H1 (cell line): ENCODE measurements around the gene PPP1CA. TPM values are rescaled to one million over a fixed set of nuclear protein-coding genes. Genes with fewer than 3 reads are reported as not detected.
A peak's percentile ranks its signal among the peaks of the same experiment; 100 is the strongest.

ENCODE experiments used
- CTCF ChIA-PET: fragments of 300-600 bp; sonication (Branson Sonifier 250); formaldehyde crosslinking; loops from one replicate; lab custom pipeline; 2021; ENCODE audit not compliant: partially characterized antibody; lab: Charles Lee
- POLR2A ChIA-PET: fragments of 300-600 bp; sonication (Branson Sonifier 250); formaldehyde crosslinking; loops from one replicate; lab custom pipeline; 2021; ENCODE audit warnings: inconsistent platforms; ENCODE audit not compliant: partially characterized antibody; lab: Charles Lee
- DNase-seq, 2 experiments: peaks; one replicate each; pipeline versions ENCODE4 v3.0.0 to v3.0.0-alpha.2; 2010 to 2022; ENCODE audit warnings: low spot score in 2 of 2, low read depth in 1 of 2, mixed read lengths in 1 of 2
- FAIRE-seq: peaks from 2 replicates; lab custom pipeline; 2011; peaks lifted over from hg19 to GRCh38; lab: Jason Lieb, UNC
- H2AFZ ChIP-seq: 2 replicates; pipeline ENCODE4 v1.8.1; 2012; ENCODE audit warnings: low read length, inconsistent platforms
- H2AK5ac ChIP-seq: 2 replicates; pipeline ENCODE4 v1.6.1; 2013; ENCODE audit warnings: low read depth, low read length
- H2BK120ac ChIP-seq: replicated peaks from 2 replicates; pipeline ENCODE3; 2013; ENCODE audit warnings: low read depth, low read length, inconsistent platforms
- H2BK12ac ChIP-seq: 2 replicates; pipeline ENCODE4 v1.6.1; 2013; ENCODE audit warnings: low read depth, low read length
- H2BK15ac ChIP-seq: 2 replicates; pipeline ENCODE4 v1.6.1; 2013; ENCODE audit warnings: low read length
- H2BK20ac ChIP-seq: 2 replicates; pipeline ENCODE4 v1.6.1; 2013; ENCODE audit warnings: low read length
- H2BK5ac ChIP-seq: 2 replicates; pipeline ENCODE4 v1.6.1; 2013; ENCODE audit warnings: low read depth, low read length
- H3K14ac ChIP-seq: 2 replicates; pipeline ENCODE4 v1.6.1; 2013; ENCODE audit warnings: inconsistent platforms; ENCODE audit not compliant: insufficient read length
- H3K18ac ChIP-seq: 2 replicates; pipeline ENCODE4 v1.6.1; 2013; ENCODE audit warnings: low read length; ENCODE audit errors: extremely low read depth
- H3K23ac ChIP-seq: 2 replicates; pipeline ENCODE4 v1.6.1; 2013; ENCODE audit warnings: inconsistent platforms; ENCODE audit not compliant: insufficient read length
- H3K23me2 ChIP-seq: 2 replicates; pipeline ENCODE4 v1.6.1; 2013; ENCODE audit warnings: low read depth, low read length
- H3K27ac ChIP-seq: 2 replicates; pipeline ENCODE4 v1.6.1; 2011; ENCODE audit warnings: low read depth, low read length, inconsistent platforms
- H3K27me3 ChIP-seq, 4 experiments: replicated peaks in 1 of 4; 1 replicate in 1 of 4; 2 replicates in 3 of 4; pipeline versions ENCODE4 v1.6.1 to v1.8.1; 2011 to 2013; ENCODE audit warnings: low read length in 3 of 4, mild to moderate bottlenecking in 3 of 4, inconsistent platforms in 2 of 4, mixed read lengths in 2 of 4, moderate library complexity in 1 of 4; ENCODE audit not compliant: control insufficient read depth in 3 of 4, insufficient read depth in 3 of 4; ENCODE audit errors: extremely low read depth in 1 of 4
- H3K36me3 ChIP-seq, 4 experiments: 2 replicates each; pipeline versions ENCODE4 v1.6.1 to v1.8.1; 2011 to 2013; ENCODE audit warnings: mild to moderate bottlenecking in 4 of 4, low read length in 3 of 4, moderate library complexity in 2 of 4, control low read depth in 1 of 4, inconsistent platforms in 1 of 4; ENCODE audit not compliant: insufficient read depth in 4 of 4, control insufficient read depth in 2 of 4
- H3K4ac ChIP-seq: replicated peaks from 2 replicates; pipeline ENCODE3; 2013; ENCODE audit warnings: low read length, low read depth, mixed read lengths, inconsistent platforms; ENCODE audit not compliant: insufficient read length
- H3K4me1 ChIP-seq, 4 experiments: replicated peaks in 1 of 4; 1 replicate in 1 of 4; 2 replicates in 3 of 4; pipeline versions ENCODE4 v1.6.1 to v1.8.1; 2011 to 2013; ENCODE audit warnings: low read length in 3 of 4, inconsistent platforms in 2 of 4, mixed read lengths in 1 of 4; ENCODE audit not compliant: insufficient read depth in 4 of 4, control insufficient read depth in 3 of 4
- H3K4me2 ChIP-seq, 2 experiments: 2 replicates each; pipeline versions ENCODE4 v1.6.1 to v1.8.1; 2011 to 2013; ENCODE audit warnings: low read depth in 2 of 2, low read length in 2 of 2, control low read depth in 1 of 2, inconsistent platforms in 1 of 2, mild to moderate bottlenecking in 1 of 2; ENCODE audit not compliant: insufficient read depth in 1 of 2
- H3K4me3 ChIP-seq, 4 experiments: fragments of 200-600, 300-600 bp in 1 of 4; sonication (generic), shearing (Covaris generic), sonication (Bioruptor Twin) in 1 of 4; 2 replicates each; pipeline versions ENCODE4 v1.5.1 to v1.8.1; 2011 to 2016; ENCODE audit warnings: low read length in 4 of 4, low read depth in 3 of 4, control low read depth in 2 of 4, inconsistent platforms in 2 of 4, mild to moderate bottlenecking in 2 of 4, mixed read lengths in 1 of 4, moderate library complexity in 1 of 4; ENCODE audit not compliant: insufficient read depth in 2 of 4; ENCODE audit errors: extremely low read depth in 1 of 4
- H3K56ac ChIP-seq: replicated peaks from 2 replicates; pipeline ENCODE3; 2013; ENCODE audit warnings: low read depth, mild to moderate bottlenecking, mixed read lengths, low read length, inconsistent platforms; ENCODE audit not compliant: insufficient read length
- H3K79me1 ChIP-seq: 2 replicates; pipeline ENCODE4 v1.6.1; 2013; ENCODE audit warnings: low read depth, low read length, control low read depth
- H3K79me2 ChIP-seq, 2 experiments: 2 replicates each; pipeline versions ENCODE4 v1.6.1 to v1.8.1; 2012 to 2013; ENCODE audit warnings: low read length in 2 of 2, mild to moderate bottlenecking in 2 of 2, inconsistent platforms in 1 of 2; ENCODE audit not compliant: insufficient read depth in 2 of 2, control insufficient read depth in 1 of 2
- H3K9ac ChIP-seq, 4 experiments: replicated peaks in 1 of 4; 1 replicate in 1 of 4; 2 replicates in 3 of 4; pipeline versions ENCODE4 v1.6.1 to v1.8.1; 2011 to 2013; ENCODE audit warnings: low read depth in 3 of 4, low read length in 3 of 4, control low read depth in 2 of 4, mild to moderate bottlenecking in 2 of 4, moderate library complexity in 2 of 4, inconsistent platforms in 1 of 4; ENCODE audit errors: extremely low read depth in 1 of 4
- H3K9me3 ChIP-seq, 2 experiments: 2 replicates each; pipeline versions ENCODE4 v1.6.1 to v1.8.1; 2012 to 2013; ENCODE audit warnings: mild to moderate bottlenecking in 2 of 2, moderate library complexity in 2 of 2, control low read depth in 1 of 2, inconsistent platforms in 1 of 2, low read depth in 1 of 2, low read length in 1 of 2, mixed read lengths in 1 of 2; ENCODE audit not compliant: insufficient read depth in 2 of 2
- H4K20me1 ChIP-seq, 2 experiments: replicated peaks in 1 of 2; 2 replicates each; pipeline versions ENCODE3 to v1.8.1; 2011 to 2013; ENCODE audit warnings: inconsistent platforms in 2 of 2, low read length in 2 of 2, mild to moderate bottlenecking in 1 of 2; ENCODE audit not compliant: insufficient read depth in 2 of 2, control insufficient read depth in 1 of 2
- H4K5ac ChIP-seq: 2 replicates; pipeline ENCODE4 v1.6.1; 2013; ENCODE audit warnings: low read length, low read depth, mixed read lengths, inconsistent platforms; ENCODE audit not compliant: insufficient read length
- H4K8ac ChIP-seq: 2 replicates; pipeline ENCODE4 v1.8.0; 2013; ENCODE audit warnings: mild to moderate bottlenecking, moderate library complexity, low read length, inconsistent platforms; ENCODE audit not compliant: insufficient read depth; ENCODE audit errors: extremely low read depth
- H4K91ac ChIP-seq: replicated peaks from 2 replicates; pipeline ENCODE3; 2013; ENCODE audit warnings: low read length, mixed read lengths, inconsistent platforms; ENCODE audit not compliant: insufficient read length
- BCL11A ChIP-seq, 2 experiments: IDR thresholded peaks; one replicate each; pipeline ENCODE4 v1.6.1; 2011; ENCODE audit warnings: low read depth in 2 of 2, low read length in 2 of 2, mild to moderate bottlenecking in 2 of 2
- CBX8 ChIP-seq: fragments of 300-800, 300-1000 bp; sonication (generic); IDR thresholded peaks from 2 replicates; pipeline ENCODE4 v1.7.1; 2016; ENCODE audit warnings: low read depth, low read length, borderline replicate concordance
- CEBPB ChIP-seq: IDR thresholded peaks from 2 replicates; pipeline ENCODE4 v1.6.1; 2012; ENCODE audit warnings: low read depth, low read length
- GTF2F1 ChIP-seq: IDR thresholded peaks from 2 replicates; pipeline ENCODE4 v1.6.1; 2012; ENCODE audit warnings: low read depth, low read length, improper control_type of control experiment, borderline replicate concordance
- HDAC6 ChIP-seq: IDR thresholded peaks from one replicate; pipeline ENCODE4 v1.7.1; 2012; ENCODE audit warnings: low read depth, mild to moderate bottlenecking, inconsistent platforms, low read length, moderate library complexity
- NRF1 ChIP-seq: IDR thresholded peaks from 2 replicates; pipeline ENCODE4 v1.6.1; 2011; ENCODE audit warnings: mild to moderate bottlenecking, low read depth, low read length, improper control_type of control experiment
- SIX5 ChIP-seq: IDR thresholded peaks from 2 replicates; pipeline ENCODE4 v1.6.1; 2011; ENCODE audit warnings: mild to moderate bottlenecking, low read depth, low read length
- TEAD4 ChIP-seq: IDR thresholded peaks from 2 replicates; pipeline ENCODE4 v1.6.1; 2012; ENCODE audit warnings: low read depth, low read length, inconsistent platforms, mixed read lengths
- WGBS, 2 experiments: shearing (Covaris generic) in 1 of 2; methylation state at CpG; one replicate each; pipeline versions ENCODE4 v1.1.6 to v1.1.7; 2013 to 2015; ENCODE audit warnings: low lambda C conversion rate in 2 of 2, mixed read lengths in 2 of 2, inconsistent platforms in 1 of 2, low coverage in 1 of 2, missing lambda C conversion rate in 1 of 2; ENCODE audit not compliant: insufficient replicate concordance in 2 of 2, insufficient coverage in 1 of 2, insufficient read length in 1 of 2; ENCODE audit errors: extremely low coverage in 1 of 2, missing lambda C conversion rate in 1 of 2; 5-methylcytosine and 5-hydroxymethylcytosine counted together
- polyA plus RNA-seq, 7 experiments: library from polyadenylated mRNA; depleted of rRNA in 3 of 7; stranded (reverse) in 5 of 7; unstranded in 2 of 7; fragments of >200 nt in 5 of 7; fragments of 200-250 nt in 2 of 7; gene quantifications; 1 replicate in 5 of 7; 2 replicates in 1 of 7; 4 replicates in 1 of 7; pipeline versions ENCODE4 v1.2.1 to v1.2.3, GENCODE V29; 2011 to 2013; ENCODE audit warnings: missing spikeins in 2 of 7, mixed read lengths in 2 of 7
- total RNA-seq: library from RNA; stranded (reverse); fragmentation: NEBNext Ultra II Directional; extraction: Animal tissue kit (Norgen Biotek cat#: 25700); gene quantifications from 2 replicates; pipeline ENCODE4 v1.2.1, GENCODE V29; 2021
- TF ChIP-seq, protein P1 (sequence below): IDR thresholded peaks from 2 replicates; pipeline ENCODE4 v1.6.1; 2011; ENCODE audit warnings: low read length, improper control_type of control experiment

PPP1CA gene
- total and polyA plus RNA-seq, 2 of the 8 experiments (the other 6 are each of a cell fraction or from before 2014, with no cell fraction given), result 198 to 359 TPM

- Histone ChIP-seq H3K27ac (peak within 1 kb of the TSS; percentile 33), H3K9me3 (no peaks in the 10 kb centered on the region), H3K23me2 (peaks cover 10% of the 10 kb centered on the region), H3K79me1 (peaks cover 5% of the 10 kb centered on the region), H2BK15ac (peak within 1 kb of the TSS; percentile 72; the same call in 1 of the 2 replicates), H3K4me2 (peak within 1 kb of the TSS; percentile 60 to 96), H3K4me3 (peak within 1 kb of the TSS; percentile 66 to 98 (median 90)), H2AK5ac (peak within 1 kb of the TSS; percentile 11; the same call in 1 of the 2 replicates), H3K18ac (peak within 1 kb of the TSS; percentile 24; the same call in 1 of the 2 replicates), H3K9ac (peak within 1 kb of the TSS; percentile 72 to 86 (median 77)), H2BK5ac (peak within 1 kb of the TSS; percentile 77), H3K23ac (no peak within 1 kb of the TSS), H2BK12ac (no peak within 1 kb of the TSS), H4K91ac (peak within 1 kb of the TSS; percentile 73), H2BK120ac (no peak within 1 kb of the TSS), H3K27me3 (no peaks in the 10 kb centered on the region), H3K4ac (peak within 1 kb of the TSS; percentile 98), H4K20me1 (no peaks in the 10 kb centered on the region), H2BK20ac (no peak within 1 kb of the TSS), H2AFZ (peak within 1 kb of the TSS; percentile 37; the same call in 1 of the 2 replicates), H3K4me1 (peaks cover 0 to 12% (median 4%) of the 10 kb centered on the region in 4 experiments; a peak in 6 of 7 replicates), H4K5ac (peak within 1 kb of the TSS; percentile 84), H3K36me3 (peaks cover 0 to 9% (median 4%) of the 10 kb centered on the region in 4 experiments; a peak in 5 of 8 replicates), H4K8ac (peak within 1 kb of the TSS; percentile 89; the same call in 1 of the 2 replicates), H3K79me2 (peaks cover 0 to 9% of the 10 kb centered on the region in 2 experiments; a peak in 2 of 4 replicates), H3K14ac (no peak within 1 kb of the TSS), H3K56ac (peak within 1 kb of the TSS; percentile 26)
- POLR2A ChIA-PET, result interaction anchor here (0.8 to 3.9 kb wide), 14 partner anchors 9 to 42 kb away, joined by 3 to 37 read pairs (median 4); partner anchors contain the start of genes CABP4, GPR152, PPP1CA and PTPRCAP
- DNase-seq (peak; percentile 91 to 100), FAIRE-seq (peak; percentile 83)
- 4% methylated on average over 63 of the region's 68 CpGs; no CpG with 5 or more reads in 1 of the 2 experiments for WGBS, 2 experiments
- CTCF ChIA-PET, result interaction anchor here (1.8 kb wide), 1 partner anchor 27 kb away, joined by 5 read pairs; the partner anchor contains the start of gene PPP1CA
- peak; percentile 90 for TF ChIP-seq SIX5
- no peak for TF ChIP-seq GTF2F1
- TF ChIP-seq CBX8, result no peak
- TF ChIP-seq TEAD4, result no peak; the same call in 1 of the 2 replicates
- no peak for TF ChIP-seq BCL11A (IDR thresholded peaks at IDR 0.05; ENCODE audit: low read depth in 2 of 2, low read length in 2 of 2)
- TF ChIP-seq HDAC6, result no peak
- TF ChIP-seq, protein P1, sequence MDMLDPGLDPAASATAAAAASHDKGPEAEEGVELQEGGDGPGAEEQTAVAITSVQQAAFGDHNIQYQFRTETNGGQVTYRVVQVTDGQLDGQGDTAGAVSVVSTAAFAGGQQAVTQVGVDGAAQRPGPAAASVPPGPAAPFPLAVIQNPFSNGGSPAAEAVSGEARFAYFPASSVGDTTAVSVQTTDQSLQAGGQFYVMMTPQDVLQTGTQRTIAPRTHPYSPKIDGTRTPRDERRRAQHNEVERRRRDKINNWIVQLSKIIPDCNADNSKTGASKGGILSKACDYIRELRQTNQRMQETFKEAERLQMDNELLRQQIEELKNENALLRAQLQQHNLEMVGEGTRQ, result no peak
- TF ChIP-seq CEBPB, result peak; percentile 85
- TF ChIP-seq NRF1, result peak; percentile 3; the same call in 1 of the 2 replicates
Measured at GRCh38 chr11:67428052-67429001, 26.7 kb upstream of the PPP1CA start, which contains the start of gene RPS6KB2. RPS6KB2 (plus strand) TSS chr11:67428494; CDS start chr11:67428546, 52 bp downstream.
